Left ventricle myocardium superior (tissue), 1 donor: ENCODE results near the gene AIMP2. TPM values are rescaled to one million over a fixed set of nuclear protein-coding genes. Genes with fewer than 3 reads are reported as not detected.

ENCODE experiments used
- total RNA-seq: library from RNA; stranded (reverse); fragmentation: NEBNext Ultra II Directional; extraction: Animal tissue kit (Norgen Biotek cat#: 25700); gene quantifications from one replicate; pipeline ENCODE4 v1.2.1, GENCODE V29; 2021
- donor health status: DM: no; HTN: yes; CAD: no; lungs with severe emphysema.

Gene AIMP2
- total RNA-seq, 1 donor from 2014 or later = 54.8 TPM

Other genes starting within 250 kb of the AIMP2 start
- 24.5 TPM for gene RNF216, start 227.6 kb upstream of the AIMP2 start, total RNA-seq
- not detected for gene OCM, start 128.5 kb upstream of the AIMP2 start, total RNA-seq
- gene CCZ1, start 110.5 kb upstream of the AIMP2 start, total RNA-seq = 43.2 TPM
- not detected for gene RSPH10B, start 38.6 kb upstream of the AIMP2 start, total RNA-seq
- gene PMS2, start 223 bp upstream of the AIMP2 start, total RNA-seq = 5.9 TPM
- 0.20 TPM for gene ANKRD61, start 22.1 kb downstream of the AIMP2 start, total RNA-seq
- 45.4 TPM for gene EIF2AK1, start 49.9 kb downstream of the AIMP2 start, total RNA-seq
- 5.2 TPM for gene USP42, start 95.7 kb downstream of the AIMP2 start, total RNA-seq